Muscle layer of duodenum (tissue), 2 donors: ENCODE measurements around the gene SPINK5.

Experiments
- H3K27ac ChIP-seq: one replicate; pipeline ENCODE4 v1.7.0; 2013; ENCODE audit warnings: mild to moderate bottlenecking, low read length
- H3K27me3 ChIP-seq: one replicate; pipeline ENCODE4 v1.7.0; 2013; ENCODE audit warnings: low read depth, mild to moderate bottlenecking, control low read depth, low read length
- H3K36me3 ChIP-seq, 2 donors: one replicate each; pipeline ENCODE4 v1.7.0; 2013; ENCODE audit warnings: low read length in 2 of 2, control low read depth in 1 of 2, mild to moderate bottlenecking in 1 of 2; ENCODE audit not compliant: insufficient read depth in 2 of 2, control insufficient read depth in 1 of 2
- H3K4me1 ChIP-seq, 2 donors: one replicate each; pipeline ENCODE4 v1.7.0; 2013; ENCODE audit warnings: low read length in 2 of 2, mild to moderate bottlenecking in 2 of 2, control low read depth in 1 of 2, moderate library complexity in 1 of 2; ENCODE audit not compliant: insufficient read depth in 2 of 2, control insufficient read depth in 1 of 2
- H3K4me3 ChIP-seq, 2 donors: one replicate each; pipeline ENCODE4 v1.7.0; 2013; ENCODE audit warnings: low read length in 2 of 2, low read depth in 1 of 2, mild to moderate bottlenecking in 1 of 2
- H3K9me3 ChIP-seq, 2 donors: one replicate each; pipeline ENCODE4 v1.7.0; 2013; ENCODE audit warnings: low read length in 2 of 2, control low read depth in 1 of 2, mild to moderate bottlenecking in 1 of 2; ENCODE audit not compliant: control insufficient read depth in 1 of 2
- donor health status: healthy.

The SPINK5 gene

GRCh38 chr5:148152781-148153180, 89.0 kb downstream of the SPINK5 start:
- no peaks in the 10 kb centered on the region for H3K27me3 ChIP-seq
- no peaks in the 10 kb centered on the region for H3K36me3 ChIP-seq
- H3K27ac ChIP-seq, result no peak overlapping the region
- H3K4me1 ChIP-seq, result no peaks in the 10 kb centered on the region
- H3K9me3 ChIP-seq, result no peaks in the 10 kb centered on the region
- H3K4me3 ChIP-seq, result no peak overlapping the region

GRCh38 chr5:148156609-148157008, 92.8 kb downstream of the SPINK5 start:
- Histone ChIP-seq H3K4me3 (no peak overlapping the region), H3K9me3 (no peaks in the 10 kb centered on the region), H3K27ac (no peak overlapping the region), H3K36me3 (no peaks in the 10 kb centered on the region), H3K4me1 (no peaks in the 10 kb centered on the region), H3K27me3 (no peaks in the 10 kb centered on the region)

- H3K4me3 ChIP-seq, result no peak overlapping the region
- no peaks in the 10 kb centered on the region for H3K27me3 ChIP-seq
- H3K4me1 ChIP-seq, result no peaks in the 10 kb centered on the region
- no peaks in the 10 kb centered on the region for H3K9me3 ChIP-seq
- H3K36me3 ChIP-seq, result no peaks in the 10 kb centered on the region
- no peak overlapping the region for H3K27ac ChIP-seq
Observed at GRCh38 chr5:148162038-148162437, 98.3 kb downstream of the SPINK5 start.

GRCh38 chr5:148163345-148163744, 99.6 kb downstream of the SPINK5 start:
- no peak overlapping the region for H3K4me3 ChIP-seq
- no peaks in the 10 kb centered on the region for H3K9me3 ChIP-seq
- no peaks in the 10 kb centered on the region for H3K27me3 ChIP-seq
- no peak overlapping the region for H3K27ac ChIP-seq
- no peaks in the 10 kb centered on the region for H3K36me3 ChIP-seq
- no peaks in the 10 kb centered on the region for H3K4me1 ChIP-seq

- Histone ChIP-seq H3K4me1 (no peaks in the 10 kb centered on the region), H3K9me3 (no peaks in the 10 kb centered on the region), H3K27me3 (no peaks in the 10 kb centered on the region), H3K36me3 (no peaks in the 10 kb centered on the region), H3K27ac (no peak overlapping the region), H3K4me3 (no peak overlapping the region)
Observed at GRCh38 chr5:148166550-148167283, 102.9 kb downstream of the SPINK5 start.

- no peak within 1 kb of the TSS for H3K27ac ChIP-seq
- no peak within 1 kb of the TSS for H3K4me3 ChIP-seq
- no peaks in the 10 kb centered on the region for H3K27me3 ChIP-seq
- no peaks in the 10 kb centered on the region for H3K9me3 ChIP-seq
- H3K4me1 ChIP-seq, result no peaks in the 10 kb centered on the region
- H3K36me3 ChIP-seq, result no peaks in the 10 kb centered on the region
Observed at GRCh38 chr5:148168246-148168645, 104.5 kb downstream of the SPINK5 start, which contains the start of gene SPINK14. TSS of gene SPINK14 (plus strand) at chr5:148168546. CDS start at chr5:148169733, 1,187 bp downstream.

GRCh38 chr5:148172377-148172776, 108.6 kb downstream of the SPINK5 start:
- Histone ChIP-seq H3K9me3 (no peaks in the 10 kb centered on the region), H3K4me3 (no peak overlapping the region), H3K27me3 (no peaks in the 10 kb centered on the region), H3K36me3 (no peaks in the 10 kb centered on the region), H3K4me1 (no peaks in the 10 kb centered on the region), H3K27ac (no peak overlapping the region)

- H3K36me3 ChIP-seq, result no peaks in the 10 kb centered on the region
- H3K4me3 ChIP-seq, result no peak overlapping the region
- no peaks in the 10 kb centered on the region for H3K27me3 ChIP-seq
Observed at GRCh38 chr5:148176480-148176879, 112.7 kb downstream of the SPINK5 start.

GRCh38 chr5:148177207-148177606, 113.4 kb downstream of the SPINK5 start:
- H3K4me3 ChIP-seq, result no peak overlapping the region
- no peaks in the 10 kb centered on the region for H3K36me3 ChIP-seq
- H3K9me3 ChIP-seq, result no peaks in the 10 kb centered on the region
- H3K27ac ChIP-seq, result no peak overlapping the region
- H3K27me3 ChIP-seq, result no peaks in the 10 kb centered on the region
- no peaks in the 10 kb centered on the region for H3K4me1 ChIP-seq

More at GRCh38 chr5:148176480-148176879, 112.7 kb downstream of the SPINK5 start:
- Histone ChIP-seq H3K9me3 (no peaks in the 10 kb centered on the region), H3K27ac (no peak overlapping the region), H3K4me1 (no peaks in the 10 kb centered on the region)

GRCh38 chr5:148179234-148179824, 115.5 kb downstream of the SPINK5 start:
- Histone ChIP-seq H3K9me3 (no peaks in the 10 kb centered on the region), H3K4me1 (no peaks in the 10 kb centered on the region), H3K4me3 (no peak overlapping the region), H3K27ac (no peak overlapping the region), H3K27me3 (no peaks in the 10 kb centered on the region), H3K36me3 (no peaks in the 10 kb centered on the region)

GRCh38 chr5:148186248-148187003, 122.6 kb downstream of the SPINK5 start:
- no peak overlapping the region for H3K27ac ChIP-seq
- no peaks in the 10 kb centered on the region for H3K9me3 ChIP-seq
- H3K36me3 ChIP-seq, result no peaks in the 10 kb centered on the region
- no peaks in the 10 kb centered on the region for H3K27me3 ChIP-seq
- no peak overlapping the region for H3K4me3 ChIP-seq
- no peaks in the 10 kb centered on the region for H3K4me1 ChIP-seq
